Effector memory CD4-positive, alpha-beta T cell (primary cell): ENCODE results near the gene DAPK1.
A peak's percentile ranks its signal among the peaks of the same experiment; 100 is the strongest.

ENCODE experiments used
- DNase-seq, 3 donors: peaks; one replicate each; pipeline ENCODE4 v3.0.0-alpha.2; 2020
- H3K27ac ChIP-seq: 2 replicates; pipeline ENCODE4 v1.7.0; 2013; ENCODE audit warnings: mild to moderate bottlenecking, low read length, moderate library complexity; ENCODE audit not compliant: insufficient read depth, poor library complexity, severe bottlenecking
- H3K27me3 ChIP-seq: replicated peaks from 2 replicates; pipeline ENCODE4 v1.7.0; 2013; ENCODE audit warnings: mild to moderate bottlenecking, low read length; ENCODE audit not compliant: insufficient read depth, control insufficient read depth, poor library complexity, severe bottlenecking
- H3K36me3 ChIP-seq: 2 replicates; pipeline ENCODE4 v1.7.0; 2013; ENCODE audit warnings: mild to moderate bottlenecking, low read length, moderate library complexity; ENCODE audit not compliant: control insufficient read depth, insufficient read depth
- H3K4me1 ChIP-seq: 2 replicates; pipeline ENCODE4 v1.7.0; 2013; ENCODE audit warnings: low read length, mild to moderate bottlenecking; ENCODE audit not compliant: control insufficient read depth, insufficient read depth, poor library complexity, severe bottlenecking
- H3K4me3 ChIP-seq: 2 replicates; pipeline ENCODE4 v1.7.0; 2013; ENCODE audit warnings: low read length, low read depth, mild to moderate bottlenecking; ENCODE audit not compliant: insufficient read depth, poor library complexity, severe bottlenecking
- H3K9me3 ChIP-seq: 2 replicates; pipeline ENCODE4 v1.7.0; 2013; ENCODE audit warnings: mild to moderate bottlenecking, low read length, moderate library complexity; ENCODE audit not compliant: control insufficient read depth

The DAPK1 gene

GRCh38 chr9:87675906-87676515 lies 178.3 kb downstream of the DAPK1 start:
- no peak overlapping the region for H3K27ac ChIP-seq

GRCh38 chr9:87676976-87677775 lies 179.5 kb downstream of the DAPK1 start:
- Histone ChIP-seq H3K36me3 (no peaks in the 10 kb centered on the region), H3K27ac (no peak overlapping the region), H3K9me3 (no peaks in the 10 kb centered on the region), H3K27me3 (no peaks in the 10 kb centered on the region), H3K4me1 (no peaks in the 10 kb centered on the region), H3K4me3 (no peak overlapping the region)
- DNase-seq, result no peak

More at GRCh38 chr9:87675906-87676515, 178.3 kb downstream of the DAPK1 start:
- no peaks in the 10 kb centered on the region for H3K4me1 ChIP-seq
- H3K9me3 ChIP-seq, result no peaks in the 10 kb centered on the region
- H3K27me3 ChIP-seq, result no peaks in the 10 kb centered on the region
- no peak for DNase-seq
- no peaks in the 10 kb centered on the region for H3K36me3 ChIP-seq
- H3K4me3 ChIP-seq, result no peak overlapping the region

DNA sequence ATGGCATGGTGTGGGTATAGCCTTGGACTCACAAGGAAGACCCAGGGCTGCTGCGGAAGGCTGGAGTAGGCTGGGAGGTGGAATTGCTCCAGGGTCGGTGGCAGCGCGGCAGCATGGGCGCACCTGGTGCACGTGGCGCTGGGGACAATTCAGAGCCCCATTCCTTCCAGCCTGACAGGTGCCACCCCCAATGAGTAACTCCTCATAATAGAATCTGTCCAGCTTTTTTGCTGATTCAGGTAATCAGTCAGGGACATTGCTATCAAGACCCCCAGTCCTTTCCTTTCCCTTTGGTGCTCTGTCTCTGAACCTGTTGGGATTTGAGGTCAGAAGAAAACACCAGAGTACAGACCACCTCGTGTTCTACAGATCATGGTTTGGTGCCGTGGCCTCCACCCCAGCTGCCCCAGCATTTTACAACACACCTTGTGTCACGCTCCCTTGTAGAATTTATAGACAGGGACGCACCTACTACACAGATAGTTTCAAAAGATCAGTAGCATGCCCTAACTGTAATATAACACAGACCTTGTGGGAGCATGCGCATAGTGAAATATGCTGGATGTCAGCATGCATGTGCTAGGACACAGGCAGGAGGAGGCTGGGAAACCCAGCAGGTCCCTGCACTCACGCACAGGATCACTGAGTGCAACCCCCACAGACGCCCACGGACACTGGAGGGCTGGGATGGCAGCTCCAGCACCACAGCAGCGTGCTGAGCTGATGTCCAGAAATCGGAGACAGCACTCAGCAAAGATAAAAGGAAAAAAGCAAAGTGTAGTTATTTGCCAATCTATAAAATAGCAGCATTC lies 180.3 kb downstream of the DAPK1 start:
- no peaks in the 10 kb centered on the region for H3K4me1 ChIP-seq
- no peaks in the 10 kb centered on the region for H3K9me3 ChIP-seq
- H3K36me3 ChIP-seq, result no peaks in the 10 kb centered on the region
- no peak for DNase-seq
- no peaks in the 10 kb centered on the region for H3K27me3 ChIP-seq
- H3K27ac ChIP-seq, result no peak overlapping the region
- H3K4me3 ChIP-seq, result no peak overlapping the region

DNA sequence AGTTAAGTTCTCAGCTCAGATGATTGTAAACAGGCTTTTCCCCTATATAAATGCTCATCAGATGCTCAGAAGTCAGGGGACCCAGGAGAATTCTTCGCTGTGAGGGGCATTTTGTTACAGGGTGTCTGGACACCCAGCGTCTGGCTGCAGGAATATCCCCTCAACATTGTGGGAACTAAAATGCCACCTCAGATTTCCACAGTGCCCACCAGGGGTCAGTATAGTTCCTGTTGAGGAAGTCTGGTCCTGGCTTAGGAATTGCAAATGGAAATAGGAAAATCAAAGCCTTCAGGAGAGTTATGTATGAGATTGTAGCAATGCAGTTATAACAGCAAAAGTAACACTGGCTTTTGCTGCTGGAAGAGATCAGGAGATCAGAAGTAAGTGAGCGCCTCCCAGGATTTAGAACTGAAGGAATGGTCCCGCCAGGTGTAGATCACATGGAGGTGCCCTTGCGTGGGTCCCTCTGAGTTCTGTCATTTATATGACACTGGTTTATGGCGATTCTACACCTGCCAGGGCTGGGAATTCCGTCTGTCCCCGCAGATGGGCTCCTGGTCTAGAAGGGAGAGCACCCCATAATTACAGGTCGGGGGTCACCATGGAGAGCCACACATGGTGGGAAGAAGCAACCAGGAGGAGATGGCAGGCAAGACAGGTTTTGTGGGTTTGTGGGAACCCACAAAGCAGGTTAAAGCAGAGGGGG lies 181.1 kb downstream of the DAPK1 start:
- Histone ChIP-seq H3K27me3 (no peaks in the 10 kb centered on the region), H3K9me3 (no peaks in the 10 kb centered on the region), H3K4me3 (no peak overlapping the region), H3K27ac (no peak overlapping the region), H3K4me1 (no peaks in the 10 kb centered on the region), H3K36me3 (no peaks in the 10 kb centered on the region)
- peak in 1 of 3 donors; percentile 13 for DNase-seq

GRCh38 chr9:87681271-87682061 lies 183.8 kb downstream of the DAPK1 start:
- DNase-seq, result no peak
- Histone ChIP-seq H3K27me3 (no peaks in the 10 kb centered on the region), H3K4me3 (no peak overlapping the region), H3K4me1 (no peaks in the 10 kb centered on the region), H3K36me3 (no peaks in the 10 kb centered on the region), H3K27ac (no peak overlapping the region), H3K9me3 (no peaks in the 10 kb centered on the region)

GRCh38 chr9:87682085-87682484 lies 184.4 kb downstream of the DAPK1 start:
- Histone ChIP-seq H3K36me3 (no peaks in the 10 kb centered on the region), H3K9me3 (no peaks in the 10 kb centered on the region), H3K27ac (no peak overlapping the region), H3K4me1 (no peaks in the 10 kb centered on the region), H3K27me3 (no peaks in the 10 kb centered on the region), H3K4me3 (no peak overlapping the region)
- no peak for DNase-seq

GRCh38 chr9:87682618-87683017 lies 185.0 kb downstream of the DAPK1 start:
- no peaks in the 10 kb centered on the region for H3K4me1 ChIP-seq
- no peaks in the 10 kb centered on the region for H3K36me3 ChIP-seq
- no peak overlapping the region for H3K4me3 ChIP-seq
- no peak for DNase-seq
- no peak overlapping the region for H3K27ac ChIP-seq
- H3K27me3 ChIP-seq, result no peaks in the 10 kb centered on the region
- H3K9me3 ChIP-seq, result no peaks in the 10 kb centered on the region

GRCh38 chr9:87683751-87684626 lies 186.3 kb downstream of the DAPK1 start:
- Histone ChIP-seq H3K36me3 (no peaks in the 10 kb centered on the region), H3K9me3 (no peaks in the 10 kb centered on the region), H3K4me3 (no peak overlapping the region), H3K4me1 (no peaks in the 10 kb centered on the region), H3K27me3 (no peaks in the 10 kb centered on the region), H3K27ac (no peak overlapping the region)
- no peak for DNase-seq
